Hepatocyte (in vitro differentiated cells): ENCODE results near the gene PBLD. TPM values are rescaled to one million over a fixed set of nuclear protein-coding genes. Genes with fewer than 3 reads are reported as not detected.

Source experiments
- polyA plus RNA-seq: library from polyadenylated mRNA; unstranded; fragments of >200 nt; fragmentation: Nextera tagmentation; extraction: Ambion mirVana; gene quantifications from 2 replicates; pipeline ENCODE4 v1.2.1, GENCODE V29; 2016
- total RNA-seq: library from RNA; depleted of rRNA; stranded (reverse); fragments of >200 nt; gene quantifications from 2 replicates; pipeline ENCODE4 v1.2.3, GENCODE V29; 2014

PBLD gene
- total and polyA plus RNA-seq, 2 experiments from 2014 or later = 26.1 to 42.2 TPM

Other genes starting within 250 kb of the PBLD start
- gene MYPN, start 223.4 kb downstream of the PBLD start, total RNA-seq = not detected in 2 replicates
- not detected in 2 replicates for gene MYPN, start 223.4 kb downstream of the PBLD start, polyA plus RNA-seq
- 0.17 TPM in 1 of 2 replicates, not detected in the other for gene ATOH7, start 100.8 kb downstream of the PBLD start, total RNA-seq
- not detected in 2 replicates for gene ATOH7, start 100.8 kb downstream of the PBLD start, polyA plus RNA-seq
- 26.8 and 31.5 TPM in 2 replicates for gene HNRNPH3, start 864 bp downstream of the PBLD start, total RNA-seq
- 134 and 135 TPM in 2 replicates for gene HNRNPH3, start 864 bp downstream of the PBLD start, polyA plus RNA-seq
- 12.7 and 19.0 TPM in 2 replicates for gene RUFY2, start 74.3 kb upstream of the PBLD start, total RNA-seq
- 9.4 and 11.5 TPM in 2 replicates for gene RUFY2, start 74.3 kb upstream of the PBLD start, polyA plus RNA-seq
- 6.1 and 9.3 TPM in 2 replicates for gene DNA2, start 139.0 kb upstream of the PBLD start, total RNA-seq
- 1.5 and 2.4 TPM in 2 replicates for gene DNA2, start 139.0 kb upstream of the PBLD start, polyA plus RNA-seq
- gene SLC25A16, start 194.6 kb upstream of the PBLD start, total RNA-seq = 22.1 and 23.5 TPM in 2 replicates
- 9.9 and 10.7 TPM in 2 replicates for gene SLC25A16, start 194.6 kb upstream of the PBLD start, polyA plus RNA-seq
- 10.4 and 13.6 TPM in 2 replicates for gene TET1, start 227.4 kb upstream of the PBLD start, total RNA-seq
- gene TET1, start 227.4 kb upstream of the PBLD start, polyA plus RNA-seq = 2.4 and 3.2 TPM in 2 replicates